NCI-H2227 treated with DMSO at 0.1 percent for 48 hours (cell line): ENCODE results near the gene OR13C8.

ENCODE experiments used
- DNase-seq: peaks from one replicate; lab custom pipeline; 2025; lab: John Stamatoyannopoulos, UW

Gene OR13C8

GRCh38 chr9:104611213-104611612, 42.2 kb downstream of the OR13C8 start:
- no peak for DNase-seq

- DNase-seq = no peak
These were observed 48.5 kb downstream of the OR13C8 start for GRCh38 chr9:104617418-104617817.

DNA sequence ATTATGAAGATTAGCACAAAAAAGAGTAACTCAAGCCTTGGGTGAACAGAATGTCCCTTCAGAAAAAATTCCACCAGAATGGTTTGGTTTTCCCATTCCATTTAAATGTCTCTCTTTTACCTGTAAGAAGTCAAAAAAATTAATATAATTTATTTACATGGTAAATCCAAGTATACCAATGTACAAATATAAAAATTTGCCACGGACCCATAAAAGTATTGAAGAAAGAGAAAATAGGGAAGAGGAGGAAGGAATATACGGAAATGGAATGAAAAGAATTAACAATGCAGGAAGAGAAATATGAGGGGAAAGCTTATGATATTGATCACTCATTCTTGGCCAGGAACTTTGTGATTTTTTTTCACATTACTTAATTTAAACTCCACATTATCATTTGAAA, 49.1 kb downstream of the OR13C8 start, which contains the start of gene OR13C9:
Gene OR13C9 (minus strand): TSS at position 101 of the 400 bp plus-strand sequence. CDS start 0 bp downstream, at position 101.
- no peak for DNase-seq
